H9 (cell line): ENCODE results near the gene CDH22. TPM values are rescaled to one million over a fixed set of nuclear protein-coding genes. Genes with fewer than 3 reads are reported as not detected.

Experiments used
- DNase-seq: peaks from one replicate; pipeline ENCODE4 v3.0.0-alpha.2; 2017
- H2AFZ ChIP-seq: one replicate; pipeline ENCODE4 v1.6.1; 2013; ENCODE audit warnings: mild to moderate bottlenecking, low read length, control low read depth, moderate library complexity
- H2AK5ac ChIP-seq: 2 replicates; pipeline ENCODE4 v1.6.1; 2013; ENCODE audit warnings: low read length, control low read depth, mixed read lengths; ENCODE audit not compliant: insufficient read length
- H2BK120ac ChIP-seq: one replicate; pipeline ENCODE4 v1.6.1; 2013; ENCODE audit warnings: low read depth, mild to moderate bottlenecking, low read length, control low read depth, inconsistent platforms; ENCODE audit not compliant: poor library complexity, severe bottlenecking
- H2BK12ac ChIP-seq: 2 replicates; pipeline ENCODE4 v1.6.1; 2013; ENCODE audit warnings: low read length, control low read depth, mixed read lengths, low read depth; ENCODE audit not compliant: insufficient read length
- H2BK15ac ChIP-seq: 2 replicates; pipeline ENCODE4 v1.6.1; 2013; ENCODE audit warnings: low read depth, low read length, control low read depth
- H2BK20ac ChIP-seq: one replicate; pipeline ENCODE4 v1.6.1; 2013; ENCODE audit warnings: low read depth, mild to moderate bottlenecking, low read length, control low read depth, inconsistent platforms; ENCODE audit not compliant: poor library complexity, severe bottlenecking
- H2BK5ac ChIP-seq: 2 replicates; pipeline ENCODE4 v1.6.1; 2013; ENCODE audit warnings: low read length, control low read depth, mixed read lengths; ENCODE audit not compliant: insufficient read length
- H3K14ac ChIP-seq: 2 replicates; pipeline ENCODE4 v1.6.1; 2013; ENCODE audit warnings: low read length, control low read depth; ENCODE audit not compliant: insufficient read depth
- H3K18ac ChIP-seq: 2 replicates; pipeline ENCODE4 v1.6.1; 2013; ENCODE audit warnings: low read depth, mild to moderate bottlenecking, mixed read lengths, low read length, control low read depth; ENCODE audit not compliant: insufficient read length
- H3K23ac ChIP-seq: 2 replicates; pipeline ENCODE4 v1.6.1; 2013; ENCODE audit warnings: low read length, control low read depth, mixed read lengths, low read depth; ENCODE audit not compliant: insufficient read length
- H3K23me2 ChIP-seq: 2 replicates; pipeline ENCODE4 v1.6.1; 2013; ENCODE audit warnings: low read depth, mild to moderate bottlenecking, mixed read lengths, low read length, control low read depth; ENCODE audit not compliant: insufficient read length, poor library complexity, severe bottlenecking
- H3K27ac ChIP-seq: 2 replicates; pipeline ENCODE4 v1.5.1; 2013; ENCODE audit warnings: low read length, control low read depth, mixed read lengths, low read depth; ENCODE audit not compliant: insufficient read length
- H3K27me3 ChIP-seq: 2 replicates; pipeline ENCODE4 v1.6.1; 2013; ENCODE audit warnings: low read length, control low read depth, inconsistent platforms; ENCODE audit not compliant: insufficient read depth
- H3K4ac ChIP-seq: 2 replicates; pipeline ENCODE4 v1.6.1; 2013; ENCODE audit warnings: low read depth, mild to moderate bottlenecking, control low read depth, inconsistent platforms, low read length, moderate library complexity
- H3K4me1 ChIP-seq: 2 replicates; pipeline ENCODE4 v1.6.1; 2013; ENCODE audit warnings: low read length, control low read depth, inconsistent platforms; ENCODE audit not compliant: insufficient read depth
- H3K4me2 ChIP-seq: 2 replicates; pipeline ENCODE4 v1.6.1; 2013; ENCODE audit warnings: low read length, control low read depth, mixed read lengths; ENCODE audit not compliant: insufficient read length, insufficient read depth
- H3K56ac ChIP-seq: 2 replicates; pipeline ENCODE4 v1.6.1; 2013; ENCODE audit warnings: low read depth, mild to moderate bottlenecking, mixed read lengths, low read length, control low read depth; ENCODE audit not compliant: insufficient read length
- H3K79me1 ChIP-seq: 2 replicates; pipeline ENCODE4 v1.6.1; 2013; ENCODE audit warnings: low read depth, mild to moderate bottlenecking, moderate library complexity, low read length, control low read depth, inconsistent platforms; ENCODE audit not compliant: insufficient read depth, poor library complexity, severe bottlenecking
- H3K79me2 ChIP-seq: 2 replicates; pipeline ENCODE4 v1.6.1; 2013; ENCODE audit warnings: low read length, control low read depth, inconsistent platforms; ENCODE audit not compliant: insufficient read depth
- H3K9ac ChIP-seq: 2 replicates; pipeline ENCODE4 v1.6.1; 2013; ENCODE audit warnings: low read length, control low read depth, mixed read lengths; ENCODE audit not compliant: insufficient read length; ENCODE audit errors: extremely low read depth
- H3K9me3 ChIP-seq: one replicate; pipeline ENCODE4 v1.6.1; 2013; ENCODE audit warnings: low read depth, low read length, inconsistent platforms; ENCODE audit not compliant: control insufficient read depth
- H3T11ph ChIP-seq: one replicate; pipeline ENCODE4 v1.6.1; 2013; ENCODE audit warnings: mild to moderate bottlenecking, low read length, control low read depth, inconsistent platforms
- H4K20me1 ChIP-seq: one replicate; pipeline ENCODE4 v1.6.1; 2013; ENCODE audit not compliant: control insufficient read depth, insufficient read length, insufficient read depth
- H4K5ac ChIP-seq: 2 replicates; pipeline ENCODE4 v1.6.1; 2013; ENCODE audit warnings: low read depth, mild to moderate bottlenecking, mixed read lengths, low read length, control low read depth; ENCODE audit not compliant: insufficient read length
- H4K8ac ChIP-seq: replicated peaks from 2 replicates; pipeline ENCODE4 v1.6.1; 2013; ENCODE audit warnings: low read length, control low read depth, mixed read lengths, low read depth; ENCODE audit not compliant: insufficient read length
- H4K91ac ChIP-seq: 2 replicates; pipeline ENCODE4 v1.6.1; 2013; ENCODE audit warnings: low read depth, mild to moderate bottlenecking, moderate library complexity, mixed read lengths, low read length, control low read depth; ENCODE audit not compliant: insufficient read length
- H3K27ac Mint-ChIP-seq, 3 experiments: 2 replicates in 2 of 3; 3 replicates in 1 of 3; pipeline ENCODE4 v1.8.0; 2020 to 2021; ENCODE audit warnings: mixed read lengths in 3 of 3, mild to moderate bottlenecking in 1 of 3, moderate library complexity in 1 of 3
- H3K27me3 Mint-ChIP-seq: 2 replicates; pipeline ENCODE4 v1.8.0; 2021; ENCODE audit warnings: low read depth, mild to moderate bottlenecking, moderate library complexity, mixed read lengths
- H3K36me3 Mint-ChIP-seq, 3 experiments: 2 replicates in 2 of 3; 3 replicates in 1 of 3; pipeline ENCODE4 v1.8.0; 2020 to 2021; ENCODE audit warnings: low read depth in 3 of 3, mixed read lengths in 3 of 3; ENCODE audit not compliant: insufficient read depth in 1 of 3
- H3K4me1 Mint-ChIP-seq, 2 experiments: 2 replicates each; pipeline ENCODE4 v1.8.0; 2020; ENCODE audit warnings: mixed read lengths in 2 of 2
- H3K4me3 Mint-ChIP-seq, 2 experiments: 2 replicates in 1 of 2; 3 replicates in 1 of 2; pipeline ENCODE4 v1.8.0; 2020 to 2021; ENCODE audit warnings: mild to moderate bottlenecking in 2 of 2, mixed read lengths in 2 of 2, moderate library complexity in 1 of 2
- H3K9me3 Mint-ChIP-seq, 2 experiments: 2 replicates in 1 of 2; 3 replicates in 1 of 2; pipeline ENCODE4 v1.8.0; 2020; ENCODE audit warnings: mild to moderate bottlenecking in 2 of 2, mixed read lengths in 2 of 2, moderate library complexity in 1 of 2
- WGBS: extraction: QIAGEN DNeasy Blood & Tissue Kit; methylation state at CpG from one replicate; pipeline ENCODE4 v1.1.7; 2013; ENCODE audit warnings: missing lambda C conversion rate, low lambda C conversion rate, mixed read lengths; ENCODE audit not compliant: insufficient read length; ENCODE audit errors: extremely low coverage; 5-methylcytosine and 5-hydroxymethylcytosine counted together
- total RNA-seq: library from RNA; stranded (reverse); gene quantifications from 2 replicates; pipeline ENCODE4 v1.2.1, GENCODE V29; 2021
- TF ChIP-seq, protein P1 (sequence below): fragments of 200-600 bp; sonication (generic); conservative IDR thresholded peaks from 3 replicates; pipeline ENCODE4 v1.8.0; 2021; ENCODE audit warnings: antibody characterized with exemption, mild to moderate bottlenecking

CDH22 gene
- total RNA-seq, 1 experiment from 2014 or later = not detected

DNA sequence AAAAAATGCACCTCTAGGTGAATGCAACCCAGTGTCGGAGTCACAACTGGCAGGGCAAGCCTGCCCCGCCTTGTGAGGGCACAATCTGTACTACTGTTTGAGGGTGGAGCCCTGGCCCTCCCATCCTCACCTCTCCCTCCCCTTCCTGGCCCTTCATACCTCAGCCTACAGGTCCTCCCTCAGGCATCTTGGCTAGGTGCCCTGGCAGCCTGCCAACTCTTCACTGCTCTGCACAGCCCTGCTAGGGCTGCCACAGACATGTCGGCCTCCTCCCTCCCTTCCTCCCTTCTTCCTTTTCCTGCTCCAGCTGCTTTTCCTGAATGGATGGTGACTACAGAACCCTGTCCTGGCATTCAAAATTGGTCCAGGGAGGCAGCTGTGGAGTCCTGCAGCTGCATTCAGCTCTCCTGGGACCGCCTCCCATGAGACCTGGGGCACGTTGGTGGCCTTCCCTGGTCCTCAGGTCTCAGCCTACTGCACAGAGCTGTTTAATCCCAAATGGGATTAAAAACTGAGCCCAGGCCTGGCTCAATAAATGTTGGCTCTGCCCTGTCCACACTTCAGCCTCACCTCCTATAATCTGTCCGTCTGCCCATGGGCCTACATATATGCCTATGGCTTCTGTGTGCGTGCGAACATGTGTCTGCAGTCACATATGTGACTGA is 52.7 kb downstream of the CDH22 start:
- Histone ChIP-seq H4K8ac (no peak overlapping the region), H3T11ph (no peak overlapping the region), H4K20me1 (no peaks in the 10 kb centered on the region), H3K4ac (no peak overlapping the region), H3K4me1 (no peaks in the 10 kb centered on the region), H2BK120ac (no peak overlapping the region), H3K27ac (no peak overlapping the region), H2AFZ (no peak overlapping the region), H2AK5ac (no peak overlapping the region), H3K23me2 (no peaks in the 10 kb centered on the region), H3K56ac (no peak overlapping the region), H2BK20ac (no peak overlapping the region), H3K18ac (no peak overlapping the region), H3K9ac (no peak overlapping the region), H4K91ac (no peak overlapping the region), H3K27me3 (peaks cover 11% of the 10 kb centered on the region; the same call in 1 of the 2 replicates), H2BK12ac (no peak overlapping the region), H3K14ac (no peak overlapping the region), H3K9me3 (no peaks in the 10 kb centered on the region), H3K4me2 (no peak overlapping the region), H2BK15ac (no peak overlapping the region), H4K5ac (no peak overlapping the region), H3K79me1 (no peaks in the 10 kb centered on the region), H2BK5ac (no peak overlapping the region), H3K79me2 (no peaks in the 10 kb centered on the region), H3K23ac (no peak overlapping the region)
- WGBS = no CpG with 5 or more reads among the region's 8 CpGs
- DNase-seq = no peak
- H3K36me3 Mint-ChIP-seq = no peaks in the 10 kb centered on the region
- no peak overlapping the region for H3K27ac Mint-ChIP-seq
- H3K9me3 Mint-ChIP-seq = peaks cover 0 to 3% of the 10 kb centered on the region in 2 experiments; a peak in 2 of 5 replicates
- H3K4me3 Mint-ChIP-seq = no peak overlapping the region
- TF ChIP-seq, protein P1, sequence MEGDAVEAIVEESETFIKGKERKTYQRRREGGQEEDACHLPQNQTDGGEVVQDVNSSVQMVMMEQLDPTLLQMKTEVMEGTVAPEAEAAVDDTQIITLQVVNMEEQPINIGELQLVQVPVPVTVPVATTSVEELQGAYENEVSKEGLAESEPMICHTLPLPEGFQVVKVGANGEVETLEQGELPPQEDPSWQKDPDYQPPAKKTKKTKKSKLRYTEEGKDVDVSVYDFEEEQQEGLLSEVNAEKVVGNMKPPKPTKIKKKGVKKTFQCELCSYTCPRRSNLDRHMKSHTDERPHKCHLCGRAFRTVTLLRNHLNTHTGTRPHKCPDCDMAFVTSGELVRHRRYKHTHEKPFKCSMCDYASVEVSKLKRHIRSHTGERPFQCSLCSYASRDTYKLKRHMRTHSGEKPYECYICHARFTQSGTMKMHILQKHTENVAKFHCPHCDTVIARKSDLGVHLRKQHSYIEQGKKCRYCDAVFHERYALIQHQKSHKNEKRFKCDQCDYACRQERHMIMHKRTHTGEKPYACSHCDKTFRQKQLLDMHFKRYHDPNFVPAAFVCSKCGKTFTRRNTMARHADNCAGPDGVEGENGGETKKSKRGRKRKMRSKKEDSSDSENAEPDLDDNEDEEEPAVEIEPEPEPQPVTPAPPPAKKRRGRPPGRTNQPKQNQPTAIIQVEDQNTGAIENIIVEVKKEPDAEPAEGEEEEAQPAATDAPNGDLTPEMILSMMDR = no peak
- H3K27me3 Mint-ChIP-seq = peaks cover 48% of the 10 kb centered on the region
- peaks cover 4 to 8% of the 10 kb centered on the region in 2 experiments for H3K4me1 Mint-ChIP-seq
